ENCODE measurements around the gene PDE8A.
"Not testable (repeated sequence)": the region's sequence is repeated elsewhere in the genome, so short reads cannot be mapped to it uniquely, and the experiment has no call there.

GRCh38 chr15:84987351-84987750, 5.7 kb downstream of the PDE8A start:
- TF ChIP-seq, protein P1, sequence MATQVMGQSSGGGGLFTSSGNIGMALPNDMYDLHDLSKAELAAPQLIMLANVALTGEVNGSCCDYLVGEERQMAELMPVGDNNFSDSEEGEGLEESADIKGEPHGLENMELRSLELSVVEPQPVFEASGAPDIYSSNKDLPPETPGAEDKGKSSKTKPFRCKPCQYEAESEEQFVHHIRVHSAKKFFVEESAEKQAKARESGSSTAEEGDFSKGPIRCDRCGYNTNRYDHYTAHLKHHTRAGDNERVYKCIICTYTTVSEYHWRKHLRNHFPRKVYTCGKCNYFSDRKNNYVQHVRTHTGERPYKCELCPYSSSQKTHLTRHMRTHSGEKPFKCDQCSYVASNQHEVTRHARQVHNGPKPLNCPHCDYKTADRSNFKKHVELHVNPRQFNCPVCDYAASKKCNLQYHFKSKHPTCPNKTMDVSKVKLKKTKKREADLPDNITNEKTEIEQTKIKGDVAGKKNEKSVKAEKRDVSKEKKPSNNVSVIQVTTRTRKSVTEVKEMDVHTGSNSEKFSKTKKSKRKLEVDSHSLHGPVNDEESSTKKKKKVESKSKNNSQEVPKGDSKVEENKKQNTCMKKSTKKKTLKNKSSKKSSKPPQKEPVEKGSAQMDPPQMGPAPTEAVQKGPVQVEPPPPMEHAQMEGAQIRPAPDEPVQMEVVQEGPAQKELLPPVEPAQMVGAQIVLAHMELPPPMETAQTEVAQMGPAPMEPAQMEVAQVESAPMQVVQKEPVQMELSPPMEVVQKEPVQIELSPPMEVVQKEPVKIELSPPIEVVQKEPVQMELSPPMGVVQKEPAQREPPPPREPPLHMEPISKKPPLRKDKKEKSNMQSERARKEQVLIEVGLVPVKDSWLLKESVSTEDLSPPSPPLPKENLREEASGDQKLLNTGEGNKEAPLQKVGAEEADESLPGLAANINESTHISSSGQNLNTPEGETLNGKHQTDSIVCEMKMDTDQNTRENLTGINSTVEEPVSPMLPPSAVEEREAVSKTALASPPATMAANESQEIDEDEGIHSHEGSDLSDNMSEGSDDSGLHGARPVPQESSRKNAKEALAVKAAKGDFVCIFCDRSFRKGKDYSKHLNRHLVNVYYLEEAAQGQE (IDR thresholded peaks at IDR 0.05; ENCODE audit: insufficient read depth in 1 of 2, low read depth in 2 of 2, low read length in 1 of 2) = not testable (repeated sequence)
- TF ChIP-seq, protein P2, sequence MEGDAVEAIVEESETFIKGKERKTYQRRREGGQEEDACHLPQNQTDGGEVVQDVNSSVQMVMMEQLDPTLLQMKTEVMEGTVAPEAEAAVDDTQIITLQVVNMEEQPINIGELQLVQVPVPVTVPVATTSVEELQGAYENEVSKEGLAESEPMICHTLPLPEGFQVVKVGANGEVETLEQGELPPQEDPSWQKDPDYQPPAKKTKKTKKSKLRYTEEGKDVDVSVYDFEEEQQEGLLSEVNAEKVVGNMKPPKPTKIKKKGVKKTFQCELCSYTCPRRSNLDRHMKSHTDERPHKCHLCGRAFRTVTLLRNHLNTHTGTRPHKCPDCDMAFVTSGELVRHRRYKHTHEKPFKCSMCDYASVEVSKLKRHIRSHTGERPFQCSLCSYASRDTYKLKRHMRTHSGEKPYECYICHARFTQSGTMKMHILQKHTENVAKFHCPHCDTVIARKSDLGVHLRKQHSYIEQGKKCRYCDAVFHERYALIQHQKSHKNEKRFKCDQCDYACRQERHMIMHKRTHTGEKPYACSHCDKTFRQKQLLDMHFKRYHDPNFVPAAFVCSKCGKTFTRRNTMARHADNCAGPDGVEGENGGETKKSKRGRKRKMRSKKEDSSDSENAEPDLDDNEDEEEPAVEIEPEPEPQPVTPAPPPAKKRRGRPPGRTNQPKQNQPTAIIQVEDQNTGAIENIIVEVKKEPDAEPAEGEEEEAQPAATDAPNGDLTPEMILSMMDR (IDR thresholded peaks at IDR 0.05) = not testable (repeated sequence)
- not testable (repeated sequence) for TF ChIP-seq POLR2AphosphoS5 (IDR thresholded peaks at IDR 0.05; ENCODE audit: low read depth, low read length)
